Astrocyte (in vitro differentiated cells and primary cell): ENCODE measurements around the gene SOX5.

ENCODE experiments used
- CTCF ChIP-seq: IDR thresholded peaks from 2 replicates; pipeline ENCODE4 v1.5.1; 2011; ENCODE audit warnings: low read depth, mild to moderate bottlenecking, inconsistent platforms, low read length, moderate library complexity; ENCODE audit not compliant: insufficient read depth
- EZH2 ChIP-seq: IDR thresholded peaks from 2 replicates; pipeline ENCODE4 v1.6.1; 2012; ENCODE audit warnings: mild to moderate bottlenecking, low read length, inconsistent platforms; ENCODE audit not compliant: insufficient read depth

- TF ChIP-seq CTCF (no peak), EZH2 (no peak)
Observed at GRCh38 chr12:23930599-23930998, 18.9 kb downstream of the SOX5 start.
